ENCODE results near the gene PRDM13.
"Not testable (repeated sequence)": the region's sequence is repeated elsewhere in the genome, so short reads cannot be mapped to it uniquely, and the experiment has no call there.

The PRDM13 gene

GRCh38 chr6:99603421-99604165, 3.0 kb upstream of the PRDM13 start:
- no peak for FAIRE-seq

GRCh38 chr6:99604166-99605073, 2.2 kb upstream of the PRDM13 start:
- no peak for FAIRE-seq

- no peak for FAIRE-seq
Observed at GRCh38 chr6:99605074-99605734, 1.4 kb upstream of the PRDM13 start.

GRCh38 chr6:99605911-99606655, 550 bp upstream of the PRDM13 start:
- FAIRE-seq: no peak

- FAIRE-seq: no peak
Observed at GRCh38 chr6:99607416-99608036, 893 bp downstream of the PRDM13 start.

GRCh38 chr6:99608059-99608885, 1.6 kb downstream of the PRDM13 start:
- no peak for FAIRE-seq

GRCh38 chr6:99608886-99609482, 2.4 kb downstream of the PRDM13 start:
- FAIRE-seq: no peak

GRCh38 chr6:99609905-99610489, 3.4 kb downstream of the PRDM13 start:
- FAIRE-seq: no peak

- no peak for FAIRE-seq
Observed at GRCh38 chr6:99611148-99611547, 4.5 kb downstream of the PRDM13 start.

- no peak for FAIRE-seq
Observed at GRCh38 chr6:99612551-99613408, 6.1 kb downstream of the PRDM13 start.

GRCh38 chr6:99613409-99613704, 6.7 kb downstream of the PRDM13 start:
- FAIRE-seq: no peak

- FAIRE-seq: no peak
Observed at GRCh38 chr6:99613705-99614429, 7.2 kb downstream of the PRDM13 start.

GRCh38 chr6:99614430-99615186, 8.0 kb downstream of the PRDM13 start:
- no peak for FAIRE-seq

- FAIRE-seq: no peak
Observed at GRCh38 chr6:99617131-99617530, 10.5 kb downstream of the PRDM13 start.

- FAIRE-seq: no peak
Observed at GRCh38 chr6:99618649-99619408, 12.2 kb downstream of the PRDM13 start.

GRCh38 chr6:99619409-99619762, 12.8 kb downstream of the PRDM13 start:
- no peak for FAIRE-seq

- not testable (repeated sequence) for FAIRE-seq
Observed at GRCh38 chr6:99622044-99622443, 15.4 kb downstream of the PRDM13 start.

Measured in endometrium (tissue), 2 donors.